Panc1 (cell line): ENCODE measurements around the gene CLRN3. TPM values are rescaled to one million over a fixed set of nuclear protein-coding genes. Genes with fewer than 3 reads are reported as not detected.

Source experiments
- ATAC-seq: fragments of 200-7000 bp; cut with Tn5 transposase; 2 replicates; pipeline ENCODE4 v1.9.1; 2020; ENCODE audit warnings: mild to moderate bottlenecking, moderate library complexity
- BruUV-seq: library from RNA; stranded (reverse); fragments of 400-500 nt; replicated peaks from 2 replicates; lab custom pipeline; 2021; lab: Mats Ljungman, UMichigan
- CTCF ChIA-PET: fragments of 300-600 bp; sonication (Branson Sonifier 250); formaldehyde crosslinking; loops from one replicate; lab custom pipeline; 2022; ENCODE audit warnings: antibody characterized with exemption; lab: Charles Lee
- POLR2A ChIA-PET: fragments of 300-600 bp; sonication (Branson Sonifier 250); formaldehyde crosslinking; loops from one replicate; lab custom pipeline; 2022; ENCODE audit warnings: antibody characterized with exemption; lab: Charles Lee
- DNase-seq: peaks from one replicate; pipeline ENCODE4 v3.0.0-alpha.2; 2010; ENCODE audit warnings: low read depth, low spot score
- H3K27ac ChIP-seq: 2 replicates; pipeline ENCODE4 v1.5.1; 2011; ENCODE audit warnings: mild to moderate bottlenecking, low read length, inconsistent platforms
- H3K27me3 ChIP-seq: fragments of 200-500 bp; sonication (Bioruptor generic); 2 replicates; pipeline ENCODE4 v1.6.0; 2014; ENCODE audit warnings: low read length, inconsistent platforms; ENCODE audit not compliant: control insufficient read depth, insufficient read depth
- H3K36me3 ChIP-seq: fragments of 200-500 bp; sonication (Bioruptor generic); 2 replicates; pipeline ENCODE4 v1.5.1; 2014; ENCODE audit warnings: inconsistent platforms, mild to moderate bottlenecking, low read length, moderate library complexity; ENCODE audit not compliant: control insufficient read depth, insufficient read depth
- H3K4me1 ChIP-seq: 2 replicates; pipeline ENCODE4 v1.5.1; 2011; ENCODE audit warnings: inconsistent platforms, mild to moderate bottlenecking, low read length, moderate library complexity; ENCODE audit not compliant: control insufficient read depth, insufficient read depth
- H3K4me3 ChIP-seq, 2 experiments: 2 replicates each; pipeline ENCODE4 v1.5.1; 2011 to 2012; ENCODE audit warnings: low read depth in 2 of 2, low read length in 2 of 2, mild to moderate bottlenecking in 2 of 2, inconsistent platforms in 1 of 2, moderate library complexity in 1 of 2
- H3K9me3 ChIP-seq: fragments of 200-500 bp; sonication (Bioruptor generic); 2 replicates; pipeline ENCODE4 v1.5.1; 2014; ENCODE audit warnings: low read depth, mild to moderate bottlenecking, inconsistent platforms, low read length, moderate library complexity; ENCODE audit not compliant: control insufficient read depth, insufficient read depth
- POLR2AphosphoS5 ChIP-seq: IDR thresholded peaks from 2 replicates; pipeline ENCODE4 v1.6.1; 2012; ENCODE audit warnings: mild to moderate bottlenecking, low read depth, low read length, moderate library complexity
- REST ChIP-seq, 2 experiments: IDR thresholded peaks; 2 replicates each; pipeline ENCODE4 v1.6.1; 2011 to 2012; ENCODE audit warnings: low read depth in 2 of 2, control low read depth in 1 of 2, low read length in 1 of 2, mild to moderate bottlenecking in 1 of 2, moderate library complexity in 1 of 2; ENCODE audit not compliant: insufficient read depth in 1 of 2
- SIN3A ChIP-seq: IDR thresholded peaks from 2 replicates; pipeline ENCODE4 v1.6.1; 2012; ENCODE audit warnings: low read depth, mild to moderate bottlenecking, low read length, moderate library complexity, borderline replicate concordance; ENCODE audit not compliant: insufficient read depth
- TCF7L2 ChIP-seq: IDR thresholded peaks from 2 replicates; pipeline ENCODE4 v1.6.1; 2011; ENCODE audit warnings: mild to moderate bottlenecking, low read depth, low read length, inconsistent platforms
- in situ Hi-C: cut with HindIII; loops from 2 replicates; pipeline ENCODE4 v1.10.0; 2016; ENCODE audit warnings: low sequenced_read_pairs, low pct_unique_long_range_greater_than_20kb
- intact Hi-C: fragments of 100-400 bp; cut with micrococcal nuclease; formaldehyde crosslinking; loops from one replicate; pipeline ENCODE4 v1.10.0; 2022; ENCODE audit not compliant: unreplicated experiment
- total RNA-seq: library from RNA; stranded (reverse); gene quantifications from one replicate; pipeline ENCODE4 v1.2.1, GENCODE V29; 2021; ENCODE audit not compliant: unreplicated experiment
- TF ChIP-seq, protein P1 (sequence below): fragments of 450-650 bp; IDR thresholded peaks from 2 replicates; pipeline ENCODE4 v1.5.1; 2017; ENCODE audit warnings: mild to moderate bottlenecking

The CLRN3 gene
- total RNA-seq, 1 experiment from 2014 or later = not detected

- ChIA-PET CTCF (interaction anchor here (1.3 kb wide), 1 partner anchor 89 kb away, joined by 3 read pairs; no protein-coding TSS in a partner anchor), POLR2A (no interaction called here)
- DNase-seq (peak; percentile 4), ATAC-seq (peak; percentile 92)
- Histone ChIP-seq H3K4me3 (no peak overlapping the region), H3K27ac (no peak overlapping the region; the same call in 1 of the 2 replicates), H3K27me3 (no peaks in the 10 kb centered on the region), H3K9me3 (no peaks in the 10 kb centered on the region), H3K36me3 (no peaks in the 10 kb centered on the region), H3K4me1 (peaks cover 11% of the 10 kb centered on the region)
- TF ChIP-seq POLR2AphosphoS5 (no peak), REST (IDR thresholded peaks at IDR 0.05; ENCODE audit: insufficient read depth in 1 of 2, low read depth in 2 of 2, low read length in 1 of 2) (no peak), SIN3A (no peak), TCF7L2 (no peak)
- TF ChIP-seq, protein P1, sequence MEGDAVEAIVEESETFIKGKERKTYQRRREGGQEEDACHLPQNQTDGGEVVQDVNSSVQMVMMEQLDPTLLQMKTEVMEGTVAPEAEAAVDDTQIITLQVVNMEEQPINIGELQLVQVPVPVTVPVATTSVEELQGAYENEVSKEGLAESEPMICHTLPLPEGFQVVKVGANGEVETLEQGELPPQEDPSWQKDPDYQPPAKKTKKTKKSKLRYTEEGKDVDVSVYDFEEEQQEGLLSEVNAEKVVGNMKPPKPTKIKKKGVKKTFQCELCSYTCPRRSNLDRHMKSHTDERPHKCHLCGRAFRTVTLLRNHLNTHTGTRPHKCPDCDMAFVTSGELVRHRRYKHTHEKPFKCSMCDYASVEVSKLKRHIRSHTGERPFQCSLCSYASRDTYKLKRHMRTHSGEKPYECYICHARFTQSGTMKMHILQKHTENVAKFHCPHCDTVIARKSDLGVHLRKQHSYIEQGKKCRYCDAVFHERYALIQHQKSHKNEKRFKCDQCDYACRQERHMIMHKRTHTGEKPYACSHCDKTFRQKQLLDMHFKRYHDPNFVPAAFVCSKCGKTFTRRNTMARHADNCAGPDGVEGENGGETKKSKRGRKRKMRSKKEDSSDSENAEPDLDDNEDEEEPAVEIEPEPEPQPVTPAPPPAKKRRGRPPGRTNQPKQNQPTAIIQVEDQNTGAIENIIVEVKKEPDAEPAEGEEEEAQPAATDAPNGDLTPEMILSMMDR = no peak
- no TSS peak for BruUV-seq
- intact Hi-C loops = no loop called here
- in situ Hi-C loops = no loop called here
Observed at GRCh38 chr10:127922675-127923366, 30.1 kb upstream of the CLRN3 start.

DNA sequence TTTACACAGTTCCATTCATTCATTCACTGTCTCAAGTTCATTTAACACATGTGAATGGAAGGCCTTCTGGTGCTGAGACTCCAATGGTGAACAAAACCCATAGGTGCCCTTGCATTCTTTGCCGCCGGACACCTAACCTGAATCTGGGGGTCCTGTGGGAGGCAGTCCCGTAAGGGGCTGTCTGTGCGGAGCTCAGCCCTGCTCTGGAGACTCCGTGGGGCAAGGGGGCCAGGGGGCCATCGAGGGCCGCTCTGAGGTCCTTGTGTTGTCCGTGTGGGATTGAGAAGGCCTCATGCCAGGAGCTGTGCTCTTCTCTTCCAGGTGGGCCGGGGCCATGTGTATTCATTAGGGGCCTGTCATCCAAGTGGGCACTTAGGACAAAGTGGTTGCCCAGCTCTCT is 29.5 kb upstream of the CLRN3 start:
- in situ Hi-C loops (no loop called here), intact Hi-C loops (no loop called here)
- H3K4me3 ChIP-seq = no peak overlapping the region
- no TSS peak for BruUV-seq
- no peaks in the 10 kb centered on the region for H3K9me3 ChIP-seq
- H3K27ac ChIP-seq = no peak overlapping the region; the same call in 1 of the 2 replicates
- no peaks in the 10 kb centered on the region for H3K27me3 ChIP-seq
- H3K36me3 ChIP-seq = no peaks in the 10 kb centered on the region
- DNase-seq = no peak
- TF ChIP-seq POLR2AphosphoS5 = no peak
- ATAC-seq = no peak
- peaks cover 11% of the 10 kb centered on the region for H3K4me1 ChIP-seq
- ChIA-PET CTCF (no interaction called here), POLR2A (no interaction called here)

DNA sequence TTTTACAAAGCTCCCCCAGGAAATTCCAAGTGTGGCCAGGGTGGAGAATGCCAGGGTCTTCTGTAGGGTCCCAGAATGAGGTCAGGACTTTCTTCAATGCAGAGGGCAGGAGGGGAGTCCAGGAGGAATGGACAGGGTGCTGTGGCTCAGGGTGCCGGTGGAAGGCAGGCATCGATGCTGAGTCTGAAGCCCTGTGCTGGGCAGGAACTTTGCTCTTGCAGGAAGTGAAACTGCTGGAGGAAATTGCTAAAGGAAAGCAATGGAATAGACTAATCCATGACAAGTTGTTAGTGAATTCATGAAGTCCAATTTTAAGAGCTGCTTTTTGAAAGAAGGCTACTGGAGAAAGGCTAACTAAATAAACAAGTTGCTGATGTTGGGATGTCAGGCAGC is 29.0 kb upstream of the CLRN3 start:
- in situ Hi-C loops (no loop called here), intact Hi-C loops (no loop called here)
- CTCF ChIA-PET = no interaction called here
- Histone ChIP-seq H3K27ac (no peak overlapping the region), H3K27me3 (no peaks in the 10 kb centered on the region), H3K4me3 (no peak overlapping the region), H3K9me3 (no peaks in the 10 kb centered on the region), H3K4me1 (peaks cover 11% of the 10 kb centered on the region), H3K36me3 (no peaks in the 10 kb centered on the region)
- DNase-seq (no peak), ATAC-seq (no peak)
- BruUV-seq = no TSS peak
- TF ChIP-seq REST (IDR thresholded peaks at IDR 0.05; ENCODE audit: insufficient read depth in 1 of 2, low read depth in 2 of 2, low read length in 1 of 2) = no peak
- no peak for TF ChIP-seq POLR2AphosphoS5
- TF ChIP-seq TCF7L2 = no peak
- TF ChIP-seq, protein P1 = no peak
- no peak for TF ChIP-seq SIN3A
- POLR2A ChIA-PET = no interaction called here
